Measurements from ENCODE around the gene NELFB. TPM values are rescaled to one million over a fixed set of nuclear protein-coding genes. Genes with fewer than 3 reads are reported as not detected.
A peak's percentile ranks its signal among the peaks of the same experiment; 100 is the strongest.

Gene NELFB
- total RNA-seq, 4 donors from 2014 or later: 45.0 to 54.2 (median 50.9) TPM

GRCh38 chr9:137307255-137308056 is 52.3 kb downstream of the NELFB start:
- TF ChIP-seq CTCF (IDR thresholded peaks at IDR 0.05): no peak
- Histone ChIP-seq H3K27ac (no peak overlapping the region), H3K4me1 (peaks cover 86% of the 10 kb centered on the region), H3K27me3 (peaks cover 9% of the 10 kb centered on the region), H3K9me3 (no peaks in the 10 kb centered on the region), H3K36me3 (no peaks in the 10 kb centered on the region), H3K4me3 (peak overlapping the region; percentile 30)
- 39% methylated on average over 5 of the region's 30 CpGs for WGBS
- peak; percentile 69 to 78 for DNase-seq (ENCODE audit: low spot score in 2 of 2)

- Histone ChIP-seq H3K27ac (no peak overlapping the region), H3K27me3 (peaks cover 9% of the 10 kb centered on the region), H3K36me3 (no peaks in the 10 kb centered on the region), H3K9me3 (no peaks in the 10 kb centered on the region), H3K4me1 (peaks cover 86% of the 10 kb centered on the region), H3K4me3 (no peak overlapping the region)
- DNase-seq (ENCODE audit: low spot score in 2 of 2): no peak
- WGBS: 91% methylated on average over 7 of the region's 20 CpGs
- TF ChIP-seq POLR2AphosphoS5 (IDR thresholded peaks at IDR 0.05) (no peak), CTCF (IDR thresholded peaks at IDR 0.05) (no peak), EP300 (IDR thresholded peaks at IDR 0.05) (no peak), POLR2A (IDR thresholded peaks at IDR 0.05) (no peak)
These were observed 53.0 kb downstream of the NELFB start for GRCh38 chr9:137308057-137308619.

- no peaks in the 10 kb centered on the region for H3K36me3 ChIP-seq
- TF ChIP-seq POLR2A (IDR thresholded peaks at IDR 0.05) (no peak), CTCF (IDR thresholded peaks at IDR 0.05) (no peak), POLR2AphosphoS5 (IDR thresholded peaks at IDR 0.05) (no peak), EP300 (IDR thresholded peaks at IDR 0.05) (no peak)
These were observed 54.5 kb downstream of the NELFB start for GRCh38 chr9:137309368-137310188.

GRCh38 chr9:137310189-137311052 is 55.3 kb downstream of the NELFB start:
- peaks cover 86% of the 10 kb centered on the region for H3K4me1 ChIP-seq
- peaks cover 9% of the 10 kb centered on the region for H3K27me3 ChIP-seq
- H3K9me3 ChIP-seq: no peaks in the 10 kb centered on the region
- 55% methylated on average over 11 of the region's 20 CpGs for WGBS
- no peak overlapping the region for H3K4me3 ChIP-seq
- H3K27ac ChIP-seq: peak overlapping the region; percentile 91
- TF ChIP-seq POLR2AphosphoS5 (IDR thresholded peaks at IDR 0.05) (no peak), POLR2A (IDR thresholded peaks at IDR 0.05) (no peak), CTCF (IDR thresholded peaks at IDR 0.05) (no peak), EP300 (IDR thresholded peaks at IDR 0.05) (no peak)
- H3K36me3 ChIP-seq: no peaks in the 10 kb centered on the region
- DNase-seq (ENCODE audit: low spot score in 2 of 2): peak; percentile 65 to 74

More at GRCh38 chr9:137309368-137310188, 54.5 kb downstream of the NELFB start:
- peak in 1 of 2 donors; percentile 59 for DNase-seq (ENCODE audit: low spot score in 2 of 2)
- H3K9me3 ChIP-seq: no peaks in the 10 kb centered on the region
- peaks cover 86% of the 10 kb centered on the region for H3K4me1 ChIP-seq
- H3K4me3 ChIP-seq: no peak overlapping the region
- 87% methylated on average over 8 of the region's 15 CpGs for WGBS
- peak overlapping the region; percentile 91 for H3K27ac ChIP-seq
- H3K27me3 ChIP-seq: peaks cover 9% of the 10 kb centered on the region

Measured in suprapubic skin (tissue), 4 donors.